HG03196 (cell line): Measurements from ENCODE around the gene WWTR1.

Experiments
- ATAC-seq: cut with Tn5 transposase; IDR thresholded peaks from one replicate; pipeline ENCODE4 v1.9.1; 2021; ENCODE audit not compliant: unreplicated experiment

The WWTR1 gene

GRCh38 chr3:149536429-149536828, 121.4 kb downstream of the WWTR1 start:
- no peak for ATAC-seq

GRCh38 chr3:149535333-149535685, 122.5 kb downstream of the WWTR1 start:
- no peak for ATAC-seq

GRCh38 chr3:149534671-149535332, 123.0 kb downstream of the WWTR1 start:
- ATAC-seq = no peak

- ATAC-seq = no peak
These were observed 123.7 kb downstream of the WWTR1 start for GRCh38 chr3:149534082-149534481.

GRCh38 chr3:149532489-149533180, 125.2 kb downstream of the WWTR1 start:
- no peak for ATAC-seq

GRCh38 chr3:149529099-149529498, 128.7 kb downstream of the WWTR1 start:
- ATAC-seq = no peak

- ATAC-seq = no peak
These were observed 129.5 kb downstream of the WWTR1 start for GRCh38 chr3:149528340-149528650.

GRCh38 chr3:149527531-149528339, 130.1 kb downstream of the WWTR1 start:
- ATAC-seq = no peak

GRCh38 chr3:149523512-149524299, 134.1 kb downstream of the WWTR1 start:
- ATAC-seq = no peak

GRCh38 chr3:149519912-149520311, 137.9 kb downstream of the WWTR1 start:
- no peak for ATAC-seq

GRCh38 chr3:149516920-149517319, 140.9 kb downstream of the WWTR1 start:
- ATAC-seq = no peak

- no peak for ATAC-seq
These were observed 142.6 kb downstream of the WWTR1 start for GRCh38 chr3:149515249-149515648.

GRCh38 chr3:149514471-149514870, 143.4 kb downstream of the WWTR1 start:
- ATAC-seq = no peak

- ATAC-seq = peak; percentile 76
These were observed 145.6 kb downstream of the WWTR1 start for GRCh38 chr3:149512073-149512782.

GRCh38 chr3:149511040-149511626, 146.7 kb downstream of the WWTR1 start:
- no peak for ATAC-seq

GRCh38 chr3:149510480-149510879, 147.3 kb downstream of the WWTR1 start:
- ATAC-seq = no peak

GRCh38 chr3:149509526-149509925, 148.3 kb downstream of the WWTR1 start:
- no peak for ATAC-seq

GRCh38 chr3:149507491-149508324, 150.1 kb downstream of the WWTR1 start:
- ATAC-seq = no peak

GRCh38 chr3:149506965-149507364, 150.9 kb downstream of the WWTR1 start:
- ATAC-seq = no peak
